HG02870 (cell line): ENCODE measurements around the gene COX4I2.
A peak's percentile ranks its signal among the peaks of the same experiment; 100 is the strongest.
"Not testable (repeated sequence)": the region's sequence is repeated elsewhere in the genome, so short reads cannot be mapped to it uniquely, and the experiment has no call there.

ENCODE experiments used
- ATAC-seq: cut with Tn5 transposase; IDR thresholded peaks from one replicate; pipeline ENCODE4 v1.9.1; 2021; ENCODE audit warnings: mild to moderate bottlenecking, moderate library complexity; ENCODE audit not compliant: unreplicated experiment

Gene COX4I2

DNA sequence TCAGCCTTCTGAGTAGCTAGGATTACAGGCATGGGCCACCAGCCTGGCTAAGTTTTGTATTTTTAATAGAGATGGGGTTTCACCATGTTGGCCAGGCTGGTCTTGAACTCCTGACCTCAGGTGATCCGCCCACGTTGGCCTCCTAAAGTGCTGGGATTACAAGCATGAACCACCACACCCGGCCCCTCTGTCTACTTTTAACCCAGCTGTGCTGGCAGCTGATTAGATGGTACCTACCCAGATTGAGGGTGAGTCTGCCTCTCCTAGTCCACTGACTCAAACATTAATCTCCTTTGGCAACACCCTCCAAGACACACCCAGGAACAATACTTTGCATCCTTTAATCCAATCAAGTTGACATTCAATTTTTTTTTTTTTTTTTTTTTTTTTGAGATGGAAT is 10.4 kb downstream of the COX4I2 start:
- not testable (repeated sequence) for ATAC-seq

GRCh38 chr20:31652917-31653396 is 15.2 kb downstream of the COX4I2 start:
- ATAC-seq, result no peak

- ATAC-seq, result no peak
Observed at GRCh38 chr20:31653561-31653960, 15.8 kb downstream of the COX4I2 start.

DNA sequence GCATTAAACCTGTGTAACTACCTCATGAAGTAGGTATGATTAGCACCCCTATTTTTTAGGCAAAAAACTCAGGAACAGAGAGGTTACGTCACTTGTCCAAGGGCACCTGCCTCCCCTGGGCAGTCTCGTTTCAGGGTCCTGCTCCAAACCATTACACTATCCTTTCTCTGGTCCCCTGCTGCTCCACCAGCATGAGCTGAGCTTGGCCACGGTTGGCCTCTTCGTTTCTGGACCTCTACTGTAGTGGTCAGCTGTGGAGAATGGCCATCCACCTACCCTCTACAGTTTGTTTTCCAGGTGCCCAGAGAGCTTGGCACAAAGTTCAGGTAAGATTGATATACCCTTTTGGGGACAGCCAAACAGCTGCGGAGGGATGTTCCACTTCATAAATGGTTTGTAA is 16.8 kb downstream of the COX4I2 start:
- no peak for ATAC-seq

- ATAC-seq, result peak; percentile 63
Observed at GRCh38 chr20:31661625-31662371, 24.1 kb downstream of the COX4I2 start.

GRCh38 chr20:31662372-31662854 is 24.7 kb downstream of the COX4I2 start:
- ATAC-seq, result no peak

DNA sequence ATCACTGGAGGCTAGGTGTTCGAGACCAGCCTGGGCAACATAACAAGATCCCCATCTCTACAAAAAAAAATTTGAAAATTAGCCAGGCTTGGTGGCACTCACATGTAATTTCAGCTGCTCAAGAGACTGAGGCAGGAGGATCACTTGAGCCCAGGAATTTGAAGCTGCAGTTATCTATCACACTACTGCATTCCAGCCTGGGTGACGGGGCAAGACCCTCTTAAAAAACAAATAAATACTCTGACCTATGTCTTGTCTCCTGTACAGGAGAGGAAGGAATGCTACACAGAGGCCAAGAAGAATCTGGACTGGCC is 25.8 kb downstream of the COX4I2 start:
- ATAC-seq, result no peak

GRCh38 chr20:31663838-31664695 is 26.4 kb downstream of the COX4I2 start:
- ATAC-seq, result no peak

DNA sequence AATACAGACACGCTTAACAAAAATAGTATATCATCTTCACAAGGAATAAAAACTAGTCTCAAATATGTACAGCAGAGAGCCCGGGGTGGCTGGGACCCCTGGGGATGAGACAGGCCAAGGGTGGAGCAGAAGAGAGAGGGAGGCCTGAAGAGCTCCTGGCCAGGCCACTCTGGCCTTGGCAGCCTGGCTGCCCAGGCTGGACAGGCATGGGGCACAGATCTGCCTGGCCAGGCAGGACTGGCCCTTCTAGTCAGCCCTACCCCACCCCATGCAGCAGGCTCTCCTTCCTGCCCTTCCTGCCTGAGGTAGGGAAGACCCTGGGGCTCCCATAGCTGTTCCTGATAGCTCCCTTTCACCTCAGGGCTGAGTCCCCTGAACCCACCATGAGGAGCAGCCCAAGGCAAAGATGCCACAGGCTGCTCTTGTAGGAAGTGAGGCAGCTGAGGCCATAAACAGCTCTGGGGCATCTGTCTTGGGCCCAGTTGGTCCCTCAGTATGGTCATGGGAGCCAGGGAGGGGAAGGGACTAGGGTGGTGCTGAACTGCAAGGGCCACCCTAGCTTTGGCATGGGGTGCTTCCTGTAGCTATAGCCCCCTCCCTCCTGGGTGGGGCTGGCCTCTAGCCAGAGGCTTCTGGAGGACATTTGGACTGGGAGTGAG is 27.1 kb downstream of the COX4I2 start:
- ATAC-seq, result no peak

GRCh38 chr20:31665753-31666152 is 28.0 kb downstream of the COX4I2 start:
- ATAC-seq, result no peak

- no peak for ATAC-seq
Observed at GRCh38 chr20:31666258-31667042, 28.7 kb downstream of the COX4I2 start.

GRCh38 chr20:31667315-31668285 is 29.9 kb downstream of the COX4I2 start:
- no peak for ATAC-seq

GRCh38 chr20:31668944-31669343 is 31.2 kb downstream of the COX4I2 start:
- ATAC-seq, result not testable (repeated sequence)

GRCh38 chr20:31669876-31670275 is 32.2 kb downstream of the COX4I2 start:
- no peak for ATAC-seq

GRCh38 chr20:31670371-31671228 is 32.9 kb downstream of the COX4I2 start:
- no peak for ATAC-seq

- ATAC-seq, result no peak
Observed at GRCh38 chr20:31671324-31671723, 33.6 kb downstream of the COX4I2 start.

GRCh38 chr20:31673435-31673834 is 35.7 kb downstream of the COX4I2 start:
- no peak for ATAC-seq

DNA sequence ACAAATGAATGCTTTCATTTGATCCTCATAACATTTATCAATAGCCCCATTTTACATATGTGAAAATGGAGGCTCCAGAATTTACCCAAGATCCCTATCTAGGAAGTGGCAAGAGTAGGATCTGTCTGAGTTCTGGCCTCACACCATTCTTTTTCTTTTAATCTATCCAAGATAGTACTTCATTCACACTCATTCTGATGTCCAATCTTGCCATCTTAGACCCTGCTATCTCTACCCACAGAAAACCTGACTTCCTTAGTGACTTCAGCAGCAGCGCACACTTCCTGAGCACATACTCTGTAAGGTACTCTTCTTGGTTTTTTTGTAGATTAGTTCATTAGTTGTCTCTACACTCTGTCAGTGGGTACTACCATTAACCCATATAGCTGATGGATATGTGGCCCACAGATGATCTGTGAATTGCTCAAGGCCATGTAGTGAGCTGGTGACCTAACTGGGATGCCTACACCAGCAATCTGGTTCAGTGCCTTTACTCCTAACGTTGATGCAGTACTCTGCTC is 36.3 kb downstream of the COX4I2 start:
- ATAC-seq, result no peak
